Endothelial cell of umbilical vein (primary cell): Measurements from ENCODE around the gene MGAT4B.

Source experiments
- CTCF ChIP-seq, 2 donors: IDR thresholded peaks; 1 replicate in 1 of 2; 2 replicates in 1 of 2; pipeline ENCODE4 v1.5.1; 2011; ENCODE audit warnings: low read length in 2 of 2, mild to moderate bottlenecking in 2 of 2, moderate library complexity in 2 of 2, control low read depth in 1 of 2, inconsistent platforms in 1 of 2, low read depth in 1 of 2; ENCODE audit not compliant: insufficient read depth in 1 of 2; ENCODE audit errors: extremely low read depth in 1 of 2
- EZH2 ChIP-seq: IDR thresholded peaks from 2 replicates; pipeline ENCODE4 v1.6.1; 2012; ENCODE audit warnings: borderline replicate concordance, low read depth, mild to moderate bottlenecking, moderate library complexity, low read length, inconsistent platforms; ENCODE audit not compliant: severe bottlenecking
- FOS ChIP-seq: IDR thresholded peaks from 2 replicates; pipeline ENCODE4 v1.6.1; 2011; ENCODE audit warnings: mild to moderate bottlenecking, low read length, moderate library complexity, borderline replicate concordance; ENCODE audit not compliant: insufficient read depth
- JUN ChIP-seq: IDR thresholded peaks from 2 replicates; pipeline ENCODE4 v1.6.1; 2011; ENCODE audit warnings: borderline replicate concordance, low read depth; ENCODE audit not compliant: insufficient read length, insufficient read depth
- MAX ChIP-seq: IDR thresholded peaks from 2 replicates; pipeline ENCODE4 v1.6.1; 2011; ENCODE audit not compliant: insufficient read depth, insufficient read length
- POLR2A ChIP-seq: IDR thresholded peaks from 2 replicates; pipeline ENCODE4 v1.6.1; 2012; ENCODE audit warnings: low read depth, mild to moderate bottlenecking, control low read depth, low read length

GRCh38 chr5:179820483-179821297, 14.0 kb upstream of the MGAT4B start, which contains the start of gene SQSTM1:
- no peak for TF ChIP-seq CTCF (IDR thresholded peaks at IDR 0.05; ENCODE audit: extremely low read depth in 1 of 2, insufficient read depth in 1 of 2, low read depth in 1 of 2, low read length in 2 of 2)
- TF ChIP-seq POLR2A, result peak; percentile 99
- TF ChIP-seq FOS, result no peak
- TF ChIP-seq EZH2, result no peak
- no peak for TF ChIP-seq JUN
- no peak for TF ChIP-seq MAX
